Prostate gland (tissue), 2 donors: Measurements from ENCODE around the gene PPP1R10.

Source experiments
- POLR2A ChIP-seq: fragments of 450-650 bp; IDR thresholded peaks from one replicate; pipeline ENCODE4 v1.6.1; 2016; ENCODE audit warnings: antibody characterized with exemption, mild to moderate bottlenecking
- POLR2AphosphoS5 ChIP-seq: sonication (generic); formaldehyde crosslinking; IDR thresholded peaks from one replicate; pipeline ENCODE4 v1.6.1; 2017; ENCODE audit warnings: antibody characterized with exemption
- TF ChIP-seq, protein P1 (sequence below), 4 experiments: fragments of 200-600 bp in 2 of 4; fragments of 450-650 bp in 2 of 4; sonication (generic) in 2 of 4; IDR thresholded peaks; 1 replicate in 3 of 4; 2 replicates in 1 of 4; pipeline ENCODE4 v1.5.1; 2016 to 2019; ENCODE audit warnings: antibody characterized with exemption in 4 of 4, mild to moderate bottlenecking in 2 of 4, moderate library complexity in 2 of 4

DNA sequence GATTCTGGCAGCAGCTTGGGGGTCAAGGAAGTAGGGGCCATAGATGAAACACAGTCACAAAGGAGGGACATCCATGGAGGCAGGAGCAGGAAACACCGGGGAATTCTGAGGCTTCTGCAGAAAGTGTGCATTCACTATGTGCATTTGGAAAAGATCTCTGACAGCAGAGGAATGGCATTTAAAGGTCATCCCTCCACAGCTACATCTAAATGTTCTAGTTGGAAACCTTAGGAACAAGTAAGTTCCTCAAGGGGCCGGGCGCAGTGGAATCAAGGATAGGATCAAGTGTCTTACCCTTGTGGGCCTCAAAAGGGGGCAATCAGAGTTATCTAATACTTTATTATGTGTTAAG lies 38.7 kb upstream of the PPP1R10 start:
- TF ChIP-seq, protein P1, sequence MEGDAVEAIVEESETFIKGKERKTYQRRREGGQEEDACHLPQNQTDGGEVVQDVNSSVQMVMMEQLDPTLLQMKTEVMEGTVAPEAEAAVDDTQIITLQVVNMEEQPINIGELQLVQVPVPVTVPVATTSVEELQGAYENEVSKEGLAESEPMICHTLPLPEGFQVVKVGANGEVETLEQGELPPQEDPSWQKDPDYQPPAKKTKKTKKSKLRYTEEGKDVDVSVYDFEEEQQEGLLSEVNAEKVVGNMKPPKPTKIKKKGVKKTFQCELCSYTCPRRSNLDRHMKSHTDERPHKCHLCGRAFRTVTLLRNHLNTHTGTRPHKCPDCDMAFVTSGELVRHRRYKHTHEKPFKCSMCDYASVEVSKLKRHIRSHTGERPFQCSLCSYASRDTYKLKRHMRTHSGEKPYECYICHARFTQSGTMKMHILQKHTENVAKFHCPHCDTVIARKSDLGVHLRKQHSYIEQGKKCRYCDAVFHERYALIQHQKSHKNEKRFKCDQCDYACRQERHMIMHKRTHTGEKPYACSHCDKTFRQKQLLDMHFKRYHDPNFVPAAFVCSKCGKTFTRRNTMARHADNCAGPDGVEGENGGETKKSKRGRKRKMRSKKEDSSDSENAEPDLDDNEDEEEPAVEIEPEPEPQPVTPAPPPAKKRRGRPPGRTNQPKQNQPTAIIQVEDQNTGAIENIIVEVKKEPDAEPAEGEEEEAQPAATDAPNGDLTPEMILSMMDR (IDR thresholded peaks at IDR 0.05), result no peak
- TF ChIP-seq POLR2A (no peak), POLR2AphosphoS5 (no peak)
